Smooth muscle cell (in vitro differentiated cells): ENCODE measurements around the gene FREM3. TPM values are rescaled to one million over a fixed set of nuclear protein-coding genes. Genes with fewer than 3 reads are reported as not detected.

ENCODE experiments used
- DNase-seq: peaks from one replicate; lab custom pipeline; 2025; ENCODE audit not compliant: unreplicated experiment; lab: John Stamatoyannopoulos, UW
- H2AFZ ChIP-seq: fragments of 200-600 bp; sonication (generic); 2 replicates; pipeline ENCODE4 v1.6.0; 2016; ENCODE audit warnings: antibody characterized with exemption, low read depth, mild to moderate bottlenecking
- H3F3A ChIP-seq: fragments of 200-600 bp; sonication (generic); 2 replicates; pipeline ENCODE4 v1.6.0; 2017; ENCODE audit warnings: antibody characterized with exemption, low read depth
- H3K27ac ChIP-seq: fragments of 200-600 bp; sonication (generic); 2 replicates; pipeline ENCODE4 v1.5.1; 2016; ENCODE audit warnings: low read depth, mild to moderate bottlenecking
- H3K27me3 ChIP-seq: fragments of 200-600 bp; sonication (generic); 2 replicates; pipeline ENCODE4 v1.6.1; 2016; ENCODE audit warnings: low read depth, mild to moderate bottlenecking
- H3K36me3 ChIP-seq: fragments of 200-600 bp; sonication (generic); 2 replicates; pipeline ENCODE4 v1.5.1; 2016; ENCODE audit warnings: low read depth
- H3K4me1 ChIP-seq: fragments of 200-600 bp; sonication (generic); 2 replicates; pipeline ENCODE4 v1.5.1; 2016; ENCODE audit warnings: low read depth
- H3K4me2 ChIP-seq: fragments of 200-600 bp; sonication (generic); 2 replicates; pipeline ENCODE4 v1.6.0; 2016; ENCODE audit warnings: mild to moderate bottlenecking
- H3K4me3 ChIP-seq: fragments of 200-600 bp; sonication (generic); 2 replicates; pipeline ENCODE4 v1.5.1; 2016; ENCODE audit warnings: mild to moderate bottlenecking
- H3K79me2 ChIP-seq: fragments of 200-600 bp; sonication (generic); 2 replicates; pipeline ENCODE4 v1.6.0; 2016; ENCODE audit warnings: low read depth, mild to moderate bottlenecking
- H3K9ac ChIP-seq: fragments of 200-600 bp; sonication (generic); 2 replicates; pipeline ENCODE4 v1.6.0; 2016; ENCODE audit warnings: low read depth
- H3K9me3 ChIP-seq: fragments of 200-600 bp; sonication (generic); replicated peaks from 2 replicates; pipeline ENCODE4 v1.5.1; 2016; ENCODE audit warnings: low read depth
- H4K20me1 ChIP-seq: fragments of 200-600 bp; sonication (generic); 2 replicates; pipeline ENCODE4 v1.6.0; 2016; ENCODE audit warnings: low read depth
- WGBS: methylation state at CpG from one replicate; pipeline ENCODE4 v1.1.7; 2016; ENCODE audit warnings: low lambda C conversion rate; 5-methylcytosine and 5-hydroxymethylcytosine counted together
- polyA plus RNA-seq: library from polyadenylated mRNA; unstranded; fragments of >200 nt; fragmentation: Nextera tagmentation; extraction: Ambion mirVana; gene quantifications from 2 replicates; pipeline ENCODE4 v1.2.1, GENCODE V29; 2016
- total RNA-seq: library from RNA; depleted of rRNA; stranded (reverse); fragments of >200 nt; gene quantifications from 2 replicates; pipeline ENCODE4 v1.2.3, GENCODE V29; 2014
- TF ChIP-seq, protein P1 (sequence below): fragments of 200-600 bp; sonication (generic); IDR thresholded peaks from 2 replicates; pipeline ENCODE4 v1.5.1; 2017; ENCODE audit warnings: borderline replicate concordance, mild to moderate bottlenecking, antibody characterized with exemption; ENCODE audit not compliant: insufficient read depth, poor library complexity, severe bottlenecking

Gene FREM3
- total and polyA plus RNA-seq, 2 experiments from 2014 or later: not detected

GRCh38 chr4:143554728-143555597 lies 145.5 kb downstream of the FREM3 start:
- TF ChIP-seq, protein P1, sequence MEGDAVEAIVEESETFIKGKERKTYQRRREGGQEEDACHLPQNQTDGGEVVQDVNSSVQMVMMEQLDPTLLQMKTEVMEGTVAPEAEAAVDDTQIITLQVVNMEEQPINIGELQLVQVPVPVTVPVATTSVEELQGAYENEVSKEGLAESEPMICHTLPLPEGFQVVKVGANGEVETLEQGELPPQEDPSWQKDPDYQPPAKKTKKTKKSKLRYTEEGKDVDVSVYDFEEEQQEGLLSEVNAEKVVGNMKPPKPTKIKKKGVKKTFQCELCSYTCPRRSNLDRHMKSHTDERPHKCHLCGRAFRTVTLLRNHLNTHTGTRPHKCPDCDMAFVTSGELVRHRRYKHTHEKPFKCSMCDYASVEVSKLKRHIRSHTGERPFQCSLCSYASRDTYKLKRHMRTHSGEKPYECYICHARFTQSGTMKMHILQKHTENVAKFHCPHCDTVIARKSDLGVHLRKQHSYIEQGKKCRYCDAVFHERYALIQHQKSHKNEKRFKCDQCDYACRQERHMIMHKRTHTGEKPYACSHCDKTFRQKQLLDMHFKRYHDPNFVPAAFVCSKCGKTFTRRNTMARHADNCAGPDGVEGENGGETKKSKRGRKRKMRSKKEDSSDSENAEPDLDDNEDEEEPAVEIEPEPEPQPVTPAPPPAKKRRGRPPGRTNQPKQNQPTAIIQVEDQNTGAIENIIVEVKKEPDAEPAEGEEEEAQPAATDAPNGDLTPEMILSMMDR: no peak
- no peaks in the 10 kb centered on the region for H3K79me2 ChIP-seq
- DNase-seq: no peak
- no peak overlapping the region for H3K4me3 ChIP-seq
- no peaks in the 10 kb centered on the region for H3K27me3 ChIP-seq
- no peaks in the 10 kb centered on the region for H3K4me1 ChIP-seq
- 71% methylated on average over 4 of the region's 4 CpGs for WGBS
- H2AFZ ChIP-seq: no peak overlapping the region
- peak overlapping the region; percentile 6 for H3K27ac ChIP-seq
- no peak overlapping the region for H3K4me2 ChIP-seq
- no peaks in the 10 kb centered on the region for H3K9me3 ChIP-seq
- no peak overlapping the region for H3K9ac ChIP-seq
- peaks cover 9% of the 10 kb centered on the region for H3K36me3 ChIP-seq
- H4K20me1 ChIP-seq: peaks cover 32% of the 10 kb centered on the region
- H3F3A ChIP-seq: peaks cover 12% of the 10 kb centered on the region

GRCh38 chr4:143549928-143550327 lies 150.5 kb downstream of the FREM3 start:
- no peaks in the 10 kb centered on the region for H3K9me3 ChIP-seq
- H3K9ac ChIP-seq: no peak overlapping the region
- H3K79me2 ChIP-seq: no peaks in the 10 kb centered on the region
- H3F3A ChIP-seq: peaks cover 12% of the 10 kb centered on the region
- DNase-seq: no peak
- no peaks in the 10 kb centered on the region for H3K4me1 ChIP-seq
- no peaks in the 10 kb centered on the region for H3K27me3 ChIP-seq
- 88% methylated on average over 2 of the region's 2 CpGs for WGBS
- H3K36me3 ChIP-seq: peaks cover 48% of the 10 kb centered on the region
- TF ChIP-seq, protein P1: no peak
- H4K20me1 ChIP-seq: peaks cover 50% of the 10 kb centered on the region
- H3K4me2 ChIP-seq: no peak overlapping the region
- no peak overlapping the region for H3K4me3 ChIP-seq
- no peak overlapping the region for H3K27ac ChIP-seq
- H2AFZ ChIP-seq: no peak overlapping the region

GRCh38 chr4:143539670-143540023 lies 160.8 kb downstream of the FREM3 start:
- Histone ChIP-seq H3K4me3 (no peak overlapping the region), H3K9me3 (no peaks in the 10 kb centered on the region), H3K36me3 (peaks cover 59% of the 10 kb centered on the region), H3K27ac (no peak overlapping the region), H3K4me1 (no peaks in the 10 kb centered on the region), H3K79me2 (peaks cover 9% of the 10 kb centered on the region), H3K9ac (no peak overlapping the region), H4K20me1 (peaks cover 20% of the 10 kb centered on the region), H2AFZ (no peak overlapping the region), H3K27me3 (no peaks in the 10 kb centered on the region), H3F3A (no peaks in the 10 kb centered on the region), H3K4me2 (no peak overlapping the region)
- TF ChIP-seq, protein P1: no peak
- 91% methylated on average over 3 of the region's 3 CpGs for WGBS
- DNase-seq: no peak
